Stimulated activated CD8-positive, alpha-beta memory T cell treated with anti-CD3 and anti-CD28 coated beads, Interleukin-4, amount 100 ng/mL, for 48 hours (primary cell): ENCODE measurements around the gene MUC5AC.
"Not testable (repeated sequence)": the region's sequence is repeated elsewhere in the genome, so short reads cannot be mapped to it uniquely, and the experiment has no call there.

ENCODE experiments used
- DNase-seq: peaks from one replicate; pipeline ENCODE4 v3.0.0-alpha.2; 2020

The MUC5AC gene

DNA sequence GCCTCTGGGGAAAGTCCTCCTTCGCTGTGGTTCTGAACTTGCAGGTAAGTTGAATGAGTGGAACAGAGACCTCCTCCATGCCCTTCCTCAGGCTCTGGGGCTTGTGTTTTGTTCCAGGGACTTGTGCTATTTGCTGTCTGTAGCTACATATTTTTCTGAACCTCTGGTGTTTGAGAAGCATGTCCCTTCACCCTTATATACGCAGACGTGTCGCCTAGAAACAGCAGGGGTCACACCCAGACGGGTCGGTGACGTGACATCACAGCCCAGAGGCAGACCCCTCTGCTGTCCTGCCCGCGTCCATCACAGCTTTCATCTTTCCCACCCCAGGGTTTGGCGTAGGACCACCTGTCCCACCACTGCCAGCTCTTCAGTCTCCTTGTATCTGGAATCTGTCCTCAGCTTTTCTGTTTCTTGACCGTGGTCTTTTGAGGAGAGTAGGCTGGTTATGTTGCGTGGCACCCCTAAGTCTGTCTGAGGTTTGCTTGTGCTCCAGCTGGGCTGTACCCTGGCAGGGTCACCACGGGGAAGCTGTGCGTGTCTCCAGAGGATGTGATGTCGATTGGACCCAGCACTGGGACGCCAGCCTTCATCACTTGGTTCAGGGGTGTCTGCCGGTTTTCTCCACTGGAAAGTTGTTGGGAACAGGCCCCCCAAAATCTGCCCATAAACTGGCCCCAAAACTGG, 51.8 kb downstream of the MUC5AC start:
- no peak for DNase-seq

DNA sequence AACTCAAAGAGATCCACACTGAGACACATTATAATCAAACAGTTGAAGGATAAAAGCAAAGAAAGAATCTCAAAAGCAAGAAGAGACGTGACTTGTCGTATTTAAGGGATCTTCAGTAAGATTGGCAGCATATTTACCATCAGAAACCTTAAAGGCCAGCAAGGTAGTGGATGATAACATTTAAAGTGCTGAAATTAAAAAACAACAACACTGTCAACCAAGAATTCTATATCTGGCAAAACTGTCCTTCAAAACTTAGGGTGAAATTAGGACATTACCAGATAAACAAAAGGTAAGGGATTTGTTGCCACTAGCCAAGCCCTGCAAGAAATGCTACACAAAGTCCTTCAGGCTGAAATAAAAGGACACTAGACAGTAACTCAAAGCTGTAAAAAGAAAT, 54.1 kb downstream of the MUC5AC start:
- DNase-seq, result no peak

DNA sequence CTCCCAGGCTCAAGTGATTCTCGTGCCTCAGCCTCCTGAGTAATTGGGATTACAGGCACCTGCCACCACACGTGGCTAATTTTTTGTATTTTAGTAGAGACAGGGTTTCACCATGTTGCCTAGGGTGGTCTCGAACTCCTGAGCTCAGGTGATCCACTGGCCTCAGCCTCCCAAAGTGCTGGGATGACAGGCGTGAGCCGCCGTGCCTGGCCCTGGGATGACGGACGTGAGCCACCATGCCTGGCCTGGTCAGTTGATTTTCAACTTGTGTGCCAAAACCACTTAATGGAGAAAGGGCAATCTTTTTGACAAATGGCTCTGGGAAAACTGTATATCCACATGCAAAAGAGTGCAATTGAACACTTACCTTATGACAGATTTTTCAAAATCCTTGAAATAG, 58.1 kb downstream of the MUC5AC start:
- DNase-seq, result not testable (repeated sequence)

DNA sequence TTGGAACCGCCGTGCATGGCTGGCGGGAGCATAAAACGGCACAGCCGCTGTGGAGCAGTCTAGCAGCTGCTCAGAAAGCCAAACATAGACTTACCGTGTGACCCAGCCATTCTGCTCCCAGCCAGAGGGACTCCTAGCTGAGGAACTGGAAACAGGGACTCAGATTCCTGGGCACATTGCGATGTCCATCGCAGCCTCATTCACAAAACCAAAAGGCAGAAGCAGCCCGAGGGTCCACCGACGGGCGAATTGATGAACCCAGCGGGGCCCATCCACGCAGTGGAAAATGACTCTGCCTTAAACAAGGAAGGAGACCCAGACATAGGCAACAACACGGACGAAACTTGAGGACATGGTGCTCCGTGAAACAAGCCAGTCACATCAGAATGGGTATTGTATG, 59.4 kb downstream of the MUC5AC start:
- no peak for DNase-seq

DNA sequence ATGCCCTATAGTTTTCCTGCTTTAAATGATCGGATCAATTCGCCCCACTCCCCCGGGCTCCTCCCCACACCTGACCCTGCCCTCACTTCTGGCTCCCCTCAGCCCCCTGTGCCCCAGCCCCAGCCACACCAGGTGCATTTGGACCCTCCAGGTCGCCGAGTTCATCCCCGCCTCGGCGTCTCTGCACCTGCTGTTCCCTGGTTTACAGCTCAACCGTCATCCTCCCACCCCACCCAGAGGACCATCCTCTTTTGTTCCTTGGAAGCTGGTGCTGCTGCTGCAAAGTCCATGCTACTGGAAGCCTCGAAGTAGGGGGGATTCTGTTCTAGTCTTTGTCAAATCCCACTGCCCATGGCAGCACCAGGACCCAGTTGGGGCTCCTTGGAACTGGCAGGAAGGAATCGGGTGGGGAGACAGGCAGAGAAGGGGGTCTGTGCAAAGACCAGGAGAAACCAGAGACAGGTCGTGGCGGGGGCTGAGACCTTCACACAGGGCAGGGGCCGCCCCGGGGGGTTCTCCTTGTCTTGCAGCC, 60.6 kb downstream of the MUC5AC start:
- DNase-seq, result no peak

DNA sequence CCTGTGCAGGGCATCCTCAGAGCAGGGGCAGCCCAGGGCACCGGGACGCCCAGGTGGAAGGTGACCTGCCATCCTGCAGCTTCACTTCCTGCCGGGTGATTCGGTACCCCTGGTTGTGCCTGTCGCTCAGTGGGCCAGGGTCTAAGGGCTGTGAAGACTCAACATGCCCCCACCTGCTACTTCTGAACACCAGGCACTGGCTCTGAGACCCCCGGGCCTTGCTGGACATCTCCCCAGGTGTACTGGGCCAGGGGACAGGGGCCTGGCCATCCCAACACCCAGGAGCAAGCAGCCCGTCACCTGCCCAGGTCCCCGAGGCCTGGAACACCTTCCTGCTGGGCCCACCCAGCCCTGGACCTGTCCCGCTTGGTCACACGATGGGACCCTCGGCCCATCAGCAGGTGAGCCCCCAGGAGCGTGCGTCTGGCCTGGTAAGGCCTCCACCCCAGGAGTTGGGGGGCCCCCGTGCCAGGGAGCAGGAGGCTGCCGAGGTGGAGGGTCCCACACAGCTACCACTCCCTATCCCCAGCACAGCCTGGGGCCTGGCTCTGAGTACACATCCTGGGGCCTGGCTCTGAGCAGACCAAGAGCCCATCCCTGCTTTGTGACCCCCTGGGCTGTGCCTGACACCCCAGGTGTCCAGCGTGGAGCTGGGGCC, 61.2 kb downstream of the MUC5AC start:
- DNase-seq, result no peak

DNA sequence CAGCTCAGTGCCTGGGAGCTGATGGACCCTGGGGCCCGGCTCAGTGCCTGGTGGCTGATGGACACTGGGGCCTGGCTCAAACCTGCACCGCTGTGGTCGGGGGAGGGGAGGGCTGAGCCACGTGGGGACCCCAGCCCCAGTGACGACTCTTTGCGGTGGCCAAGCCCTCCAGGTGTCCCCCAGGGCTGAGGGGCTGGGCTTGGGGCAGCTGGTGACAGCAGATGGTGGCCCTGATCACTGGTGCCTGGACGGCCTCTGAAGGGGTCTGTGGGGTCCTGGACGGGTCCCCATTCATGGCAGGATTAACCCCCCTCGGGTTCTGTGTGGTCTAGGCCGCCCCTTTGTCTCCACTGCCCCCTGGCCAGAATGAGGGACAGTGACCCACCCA, 61.7 kb downstream of the MUC5AC start:
- DNase-seq, result no peak

DNA sequence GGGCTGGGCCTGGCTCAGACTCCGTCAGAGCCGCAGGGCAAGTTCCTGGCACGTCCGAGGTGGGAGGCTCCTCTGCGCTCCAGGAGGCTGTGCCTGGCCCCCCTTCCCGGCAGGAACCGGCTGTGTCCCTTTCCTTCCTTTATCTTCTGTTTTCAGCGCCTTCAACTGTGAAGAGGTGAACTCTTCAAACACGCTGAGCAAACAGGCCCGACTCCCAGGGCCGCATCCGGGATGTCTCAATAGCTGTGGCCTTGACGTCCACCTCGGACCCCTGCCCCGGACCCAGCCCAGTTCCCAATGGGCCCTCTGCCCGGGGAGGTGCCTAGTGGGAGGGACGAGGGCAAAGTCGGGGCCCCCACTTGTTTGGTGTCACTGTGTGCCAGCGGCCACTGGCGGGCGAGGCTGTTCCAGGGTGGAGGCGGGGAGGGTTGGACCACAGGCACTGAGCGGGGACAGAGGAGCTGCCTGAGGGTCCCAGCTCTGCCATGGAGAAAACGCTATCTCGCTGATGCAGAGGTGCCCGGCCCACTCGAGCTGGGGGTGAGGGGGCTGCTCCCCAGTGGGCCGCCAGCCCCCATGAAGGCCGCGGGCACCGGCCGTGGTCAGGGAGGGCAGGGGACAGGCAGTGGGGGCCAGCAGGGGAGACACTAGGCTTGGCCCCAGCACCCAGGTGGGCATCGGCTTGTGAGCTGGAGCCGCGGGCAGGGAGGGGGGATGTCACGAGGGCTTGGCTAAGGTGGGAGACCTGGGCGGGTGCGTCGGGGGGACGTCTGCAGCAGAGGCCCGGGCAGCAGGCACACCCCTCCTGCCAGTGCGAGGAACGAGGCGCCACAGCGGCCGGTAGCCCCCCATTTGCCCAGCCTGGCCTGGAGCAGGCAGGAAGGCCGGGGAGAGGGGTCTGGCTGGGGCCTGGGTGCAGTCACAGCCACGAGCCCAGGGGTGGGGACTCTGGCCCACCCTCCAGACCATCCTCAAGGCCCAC, 62.4 kb downstream of the MUC5AC start:
- DNase-seq, result no peak

DNA sequence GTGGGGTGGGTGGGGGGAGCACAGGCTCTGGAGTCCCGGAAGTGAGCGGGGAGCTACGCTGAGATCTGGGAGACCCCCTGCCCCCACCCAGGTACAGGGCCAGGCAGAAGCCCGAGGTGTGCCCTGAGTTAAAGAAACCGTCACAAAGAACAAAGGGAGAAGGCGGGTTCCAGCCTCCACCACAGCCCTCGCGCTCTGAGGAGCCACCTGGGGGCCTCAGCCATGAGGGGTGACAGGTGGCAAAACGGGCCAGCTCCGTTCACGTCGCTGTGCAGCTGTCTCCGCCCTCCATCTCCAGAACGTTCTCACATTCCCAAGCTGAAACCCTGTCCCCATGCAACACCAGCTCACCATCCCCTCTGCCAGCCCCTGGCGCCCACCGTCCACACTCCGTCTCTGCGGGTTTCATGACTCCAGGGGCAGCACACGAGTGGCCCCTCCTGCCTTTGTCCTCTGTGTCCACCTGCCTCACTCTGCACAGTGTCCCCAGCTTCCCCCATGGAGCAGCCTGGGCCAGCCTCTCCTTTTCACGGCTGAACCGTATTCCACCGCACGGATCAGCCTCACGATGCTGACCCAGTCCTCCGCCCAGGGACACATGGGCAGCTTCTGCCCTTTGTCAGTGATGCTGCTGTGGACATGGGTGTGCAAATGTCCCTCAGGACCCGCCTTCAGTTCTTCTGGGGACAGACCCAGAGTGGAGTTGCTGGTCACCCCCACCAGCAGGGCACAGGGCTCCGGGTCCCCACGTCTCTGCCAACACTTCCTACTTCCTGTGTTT, 63.4 kb downstream of the MUC5AC start:
- no peak for DNase-seq

DNA sequence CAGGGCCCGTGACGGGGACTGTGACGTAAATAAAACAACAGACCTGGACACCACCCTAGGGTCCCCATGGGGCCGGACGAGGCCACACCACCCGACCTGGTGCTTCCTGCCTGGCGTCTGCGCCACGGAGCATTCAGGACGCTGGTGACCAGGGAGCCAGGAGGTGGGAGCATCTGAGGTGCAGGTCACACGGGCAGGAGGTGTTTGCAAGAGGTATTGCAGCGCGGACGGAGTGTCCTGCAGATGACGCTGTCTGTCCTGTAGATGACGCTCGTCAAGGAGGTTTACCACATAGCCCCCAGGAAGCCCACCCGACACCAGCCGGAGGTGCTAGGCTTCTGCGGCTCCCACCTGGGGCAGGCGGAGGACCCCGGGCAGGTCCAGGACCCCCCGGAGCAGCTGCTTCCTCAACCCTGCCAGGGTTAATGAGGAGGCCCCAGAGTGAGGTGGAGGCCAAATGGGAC, 64.1 kb downstream of the MUC5AC start:
- no peak for DNase-seq

DNA sequence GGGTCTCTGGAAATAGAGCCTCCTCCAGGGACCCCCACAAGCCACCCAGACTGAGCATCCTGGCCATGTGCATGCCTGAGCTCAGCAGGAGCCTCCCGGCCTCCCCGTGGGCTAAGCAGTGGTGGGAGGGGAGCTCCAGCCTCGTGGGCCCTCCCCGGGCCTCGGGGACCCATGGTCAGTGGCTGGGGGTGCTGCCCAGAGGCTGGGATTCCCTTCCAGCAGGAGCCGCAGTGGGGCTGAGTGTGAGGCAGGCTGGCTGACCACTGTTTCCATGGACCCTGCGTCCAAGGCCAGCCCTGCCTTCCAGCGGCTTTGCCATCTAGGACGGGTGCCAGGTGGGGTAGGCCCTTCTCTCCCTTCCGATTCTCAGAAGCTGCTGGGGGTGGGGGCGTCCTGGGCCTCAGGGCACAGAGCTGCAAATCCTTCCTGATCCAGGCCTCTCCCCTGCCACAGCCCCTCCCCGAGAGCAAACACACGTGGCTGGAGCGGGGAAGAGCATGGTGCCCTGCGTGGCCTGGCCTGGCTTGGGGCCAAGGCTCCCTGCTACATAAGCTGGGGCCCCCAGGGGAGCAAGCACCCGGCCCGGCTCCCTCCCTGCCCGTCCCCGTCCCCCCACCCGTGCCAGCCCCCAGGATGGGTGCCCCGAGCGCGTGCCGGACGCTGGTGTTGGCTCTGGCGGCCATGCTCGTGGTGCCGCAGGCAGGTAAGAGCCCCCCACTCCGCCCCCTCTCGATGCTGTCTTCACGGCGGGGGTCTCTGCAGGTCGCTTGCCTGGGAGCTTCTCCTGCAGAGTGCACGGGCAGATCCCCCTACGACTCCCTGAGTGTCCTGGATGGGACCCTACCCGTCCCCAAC, 65.0 kb downstream of the MUC5AC start, which contains the start of gene MUC5B:
MUC5B (plus strand) TSS at position 576 of the 855 bp plus-strand sequence; CDS start at position 634, 58 bp downstream.
- no peak for DNase-seq

DNA sequence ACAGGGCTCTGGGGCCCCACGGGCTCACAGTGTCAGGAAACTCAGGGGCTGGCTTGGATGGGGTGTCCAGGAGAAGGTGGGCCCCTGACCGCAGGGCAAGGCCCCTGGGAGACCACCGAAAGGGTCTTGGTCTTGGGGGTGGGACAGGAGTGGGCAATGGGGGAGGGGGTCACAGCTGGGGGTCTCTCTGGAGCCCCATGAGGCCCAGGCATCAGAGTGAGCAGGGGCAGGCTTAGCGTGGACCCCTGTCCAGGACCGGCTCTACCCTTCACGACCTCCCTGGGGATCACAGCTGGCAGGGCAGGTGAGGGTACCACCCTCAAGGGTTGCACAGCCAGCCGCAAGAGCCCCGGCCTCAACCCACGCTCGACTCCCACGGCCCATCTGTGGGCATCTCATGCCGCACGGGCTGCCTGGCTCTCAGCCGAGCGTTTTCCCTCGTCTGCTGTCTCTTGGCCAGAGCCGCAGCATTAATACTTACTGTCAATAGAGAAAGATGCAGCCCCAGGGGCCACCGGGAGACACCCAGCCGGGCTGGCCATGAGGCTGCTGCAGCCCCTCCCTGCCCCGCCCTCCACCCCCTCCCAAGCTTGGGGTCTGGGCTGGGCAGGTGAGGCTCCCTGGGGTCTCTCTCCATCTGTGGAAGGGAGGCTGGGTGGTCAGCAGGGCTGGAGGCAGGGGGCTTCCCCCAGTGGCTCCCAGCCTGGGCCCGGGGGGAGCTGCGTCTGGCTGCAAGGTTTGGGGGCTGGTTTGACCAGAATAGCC, 65.8 kb downstream of the MUC5AC start:
- no peak for DNase-seq

DNA sequence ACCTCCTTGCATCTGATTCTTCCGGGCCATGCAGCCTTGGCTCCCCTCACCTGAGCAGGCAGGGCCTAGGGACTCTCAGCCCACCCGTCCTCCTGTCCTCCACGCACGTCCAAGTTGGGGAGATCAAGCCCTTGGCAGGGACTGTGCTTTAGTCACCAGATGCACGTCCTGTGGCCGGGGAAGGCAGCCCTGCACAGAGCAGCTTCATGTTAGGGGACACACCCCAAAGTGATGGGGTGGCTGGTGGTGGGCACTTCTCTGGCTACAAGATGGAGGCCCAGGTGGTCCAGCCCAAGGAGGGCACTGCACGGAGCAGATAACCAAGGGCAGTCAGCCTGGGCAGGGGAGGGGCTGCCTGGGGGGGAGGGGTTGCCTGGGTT, 66.3 kb downstream of the MUC5AC start:
- DNase-seq, result no peak

DNA sequence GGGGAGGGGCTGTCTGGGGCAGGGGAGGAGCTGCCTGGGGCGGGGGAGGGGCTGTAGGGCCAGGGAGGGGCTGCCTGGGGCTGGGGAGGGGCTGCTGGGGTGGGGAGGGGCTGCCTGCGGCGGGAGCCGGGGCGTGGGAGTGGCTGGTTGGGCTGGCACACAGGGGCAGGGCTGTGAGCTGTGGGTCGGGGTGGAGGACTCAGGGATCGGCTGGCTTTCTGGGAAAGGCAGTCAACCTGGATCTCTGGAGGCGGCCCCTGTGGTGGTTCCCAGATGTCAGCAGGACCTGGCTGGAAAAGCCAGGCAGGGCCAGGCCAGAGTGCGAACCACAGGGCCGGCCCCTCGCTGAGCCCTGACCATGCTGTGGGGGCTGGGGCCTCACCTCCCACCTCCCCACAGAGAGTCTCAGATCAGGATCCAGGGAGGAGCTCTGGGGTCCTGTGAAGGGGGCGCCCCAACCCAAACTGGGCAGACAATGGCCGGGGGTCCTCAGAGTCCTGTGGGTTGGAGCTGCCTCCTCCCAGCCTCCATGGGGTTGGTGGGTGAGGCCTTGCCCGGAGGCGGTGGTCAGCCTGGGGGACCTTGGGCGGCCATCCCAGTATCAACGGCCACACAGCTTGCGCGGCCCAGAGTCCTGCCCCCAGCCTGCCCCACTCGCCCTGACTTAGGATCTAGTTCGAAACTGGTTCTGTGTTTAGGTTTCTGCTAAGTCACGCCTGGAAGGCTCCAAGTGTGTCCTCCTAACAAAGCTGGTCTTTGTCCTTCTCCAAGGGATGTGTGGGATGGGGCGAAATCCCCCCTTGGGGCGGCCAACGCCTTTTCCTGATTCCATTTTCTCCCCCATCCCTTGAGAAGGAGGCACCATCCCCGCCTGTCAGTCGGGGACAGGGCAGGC, 67.0 kb downstream of the MUC5AC start:
- DNase-seq, result no peak

DNA sequence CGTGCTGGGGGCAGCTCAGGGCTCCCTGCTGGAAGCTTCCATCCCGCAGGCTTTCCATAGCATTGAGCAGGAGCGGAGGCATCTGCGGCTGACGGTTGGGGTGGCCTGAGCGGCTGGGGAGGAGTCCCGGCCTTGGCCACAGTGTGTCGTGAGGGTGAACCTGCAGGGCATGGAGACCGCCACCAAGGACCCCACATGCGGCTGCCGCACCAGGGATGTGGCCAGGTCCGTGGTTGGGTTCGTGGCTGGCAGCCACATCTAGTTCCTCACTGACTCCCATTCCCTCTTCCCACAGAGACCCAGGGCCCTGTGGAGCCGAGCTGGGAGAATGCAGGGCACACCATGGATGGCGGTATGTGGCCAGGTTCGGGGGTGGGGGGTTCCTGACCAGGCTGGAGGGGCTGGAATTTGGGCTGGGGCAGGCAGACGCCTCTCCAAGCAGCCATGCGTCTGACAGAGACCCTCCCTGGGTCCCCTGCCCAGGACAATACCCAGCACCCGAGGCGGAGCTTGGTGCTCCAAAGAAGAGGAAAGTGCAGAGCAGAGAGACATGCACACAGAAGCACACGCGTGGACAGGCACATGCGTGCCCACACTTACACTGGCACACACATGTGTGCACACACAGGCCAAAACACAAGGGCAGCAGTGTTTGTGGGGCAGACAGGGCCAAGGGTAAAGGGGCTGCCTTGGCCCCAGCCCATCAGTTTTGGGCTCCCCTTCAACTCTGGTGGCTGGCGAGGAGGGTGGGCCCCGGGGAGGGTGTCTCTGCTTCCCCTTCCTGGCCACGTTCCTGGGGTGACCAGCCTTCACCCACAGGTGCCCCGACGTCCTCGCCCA, 67.9 kb downstream of the MUC5AC start:
- DNase-seq, result no peak

DNA sequence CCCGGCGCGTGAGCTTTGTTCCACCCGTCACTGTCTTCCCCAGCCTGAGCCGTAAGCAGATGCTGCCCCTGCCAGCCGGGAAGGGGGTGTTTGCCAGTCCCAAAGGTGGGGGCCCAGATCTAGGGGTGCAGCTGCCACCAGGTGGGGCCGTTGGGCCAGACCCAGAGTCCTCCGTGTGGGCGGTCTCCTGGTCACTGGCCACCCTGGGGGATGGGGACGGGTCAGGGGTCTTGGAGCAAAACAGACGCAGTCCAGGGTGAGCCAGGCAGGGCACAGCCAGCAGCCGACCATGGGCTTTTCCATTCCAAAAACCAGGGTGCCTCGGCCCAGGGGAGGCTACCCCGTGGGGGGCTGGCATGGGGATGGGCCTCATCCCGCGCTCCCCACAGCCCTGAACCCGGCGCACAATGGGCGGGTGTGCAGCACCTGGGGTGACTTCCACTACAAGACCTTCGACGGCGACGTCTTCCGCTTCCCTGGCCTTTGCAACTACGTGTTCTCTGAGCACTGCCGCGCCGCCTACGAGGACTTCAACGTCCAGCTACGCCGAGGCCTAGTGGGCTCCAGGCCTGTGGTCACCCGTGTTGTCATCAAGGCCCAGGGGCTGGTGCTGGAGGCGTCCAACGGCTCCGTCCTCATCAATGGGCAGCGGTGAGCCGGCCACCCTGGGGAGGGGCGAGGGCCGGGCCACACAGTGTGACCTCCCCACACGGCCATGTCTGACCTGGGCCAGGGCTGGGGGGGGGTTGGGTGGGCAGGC, 68.7 kb downstream of the MUC5AC start:
- DNase-seq, result no peak

DNA sequence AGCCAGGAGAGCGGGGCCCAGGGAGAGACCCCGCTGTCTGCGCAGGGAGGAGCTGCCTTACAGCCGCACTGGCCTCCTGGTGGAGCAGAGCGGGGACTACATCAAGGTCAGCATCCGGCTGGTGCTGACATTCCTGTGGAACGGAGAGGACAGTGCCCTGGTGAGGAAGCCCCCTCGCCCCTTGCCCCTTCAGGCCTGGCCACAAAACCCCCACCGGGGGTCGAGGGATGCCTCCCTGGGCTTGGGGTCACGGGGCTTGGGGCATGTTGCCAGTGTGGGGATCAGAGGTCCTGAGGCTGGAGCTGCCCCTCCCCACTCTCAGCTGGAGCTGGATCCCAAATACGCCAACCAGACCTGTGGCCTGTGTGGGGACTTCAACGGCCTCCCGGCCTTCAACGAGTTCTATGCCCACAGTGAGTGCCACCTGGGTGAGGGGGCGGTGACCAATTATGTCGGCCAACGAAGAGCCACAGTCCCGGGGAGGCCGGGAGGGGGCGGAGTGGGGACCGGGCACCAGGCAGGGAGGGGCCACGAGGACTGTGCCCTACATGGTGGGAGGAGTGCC, 69.3 kb downstream of the MUC5AC start:
- no peak for DNase-seq
